HEK293T (cell line): ENCODE data around the gene MAML2.

Experiments used
- ARNT ChIP-seq: fragments of 450-650 bp; IDR thresholded peaks from 2 replicates; pipeline ENCODE4 v1.6.1; 2017; ENCODE audit warnings: mild to moderate bottlenecking
- ELF4 ChIP-seq: fragments of 450-650 bp; IDR thresholded peaks from 2 replicates; pipeline ENCODE4 v1.6.1; 2017; ENCODE audit warnings: antibody characterized with exemption
- FOXK2 ChIP-seq: fragments of 450-650 bp; IDR thresholded peaks from 2 replicates; pipeline ENCODE4 v1.6.1; 2016; ENCODE audit warnings: mild to moderate bottlenecking
- FOXM1 ChIP-seq: fragments of 450-650 bp; IDR thresholded peaks from 2 replicates; pipeline ENCODE4 v1.6.1; 2017; ENCODE audit warnings: mild to moderate bottlenecking, borderline replicate concordance
- NFRKB ChIP-seq: fragments of 450-650 bp; IDR thresholded peaks from 2 replicates; pipeline ENCODE4 v1.6.1; 2016; ENCODE audit warnings: mild to moderate bottlenecking, moderate library complexity
- SUZ12 ChIP-seq: fragments of 450-650 bp; IDR thresholded peaks from 2 replicates; pipeline ENCODE4 v1.6.1; 2016; ENCODE audit warnings: mild to moderate bottlenecking

GRCh38 chr11:96126917-96127595, 215.9 kb downstream of the MAML2 start:
- TF ChIP-seq FOXM1: no peak
- no peak for TF ChIP-seq SUZ12
- no peak for TF ChIP-seq ELF4
- TF ChIP-seq ARNT: no peak
- TF ChIP-seq FOXK2: no peak
- TF ChIP-seq NFRKB: no peak
